ENCODE data around the gene CCNA2. TPM values are rescaled to one million over a fixed set of nuclear protein-coding genes. Genes with fewer than 3 reads are reported as not detected.
A peak's percentile ranks its signal among the peaks of the same experiment; 100 is the strongest.

CCNA2 gene
- total RNA-seq (1.4 TPM), polyA plus RNA-seq (ENCODE audit: insufficient read depth, low read depth, low replicate concordance) (0.71 TPM)
- long read RNA-seq, donor 1, transcript CCNA2-201 (8 exons, 2,797 nt) = major isoform, 11 of 17 reads
- long read RNA-seq, donor 1, partial matches to known transcripts = 6 of 17 reads
- long read RNA-seq, donor 1, other reads (novel, unspliced or antisense) = 0 of 17 reads
- long read RNA-seq, donor 2, transcript CCNA2-201 (8 exons, 2,797 nt) = major isoform, 11 of 58 reads
- long read RNA-seq, donor 2, partial matches to known transcripts = 38 of 58 reads
- long read RNA-seq, donor 2, other reads (novel, unspliced or antisense) = 9 of 58 reads
- long read RNA-seq, donor 3, transcript CCNA2-201 (8 exons, 2,797 nt) = major isoform, 9 of 9 reads
- long read RNA-seq, donor 3, partial matches to known transcripts = 0 of 9 reads
- long read RNA-seq, donor 3, other reads (novel, unspliced or antisense) = 0 of 9 reads
- long read RNA-seq, donor 4, transcript CCNA2-201 (8 exons, 2,797 nt) = major isoform, 10 of 10 reads
- long read RNA-seq, donor 4, partial matches to known transcripts = 0 of 10 reads
- long read RNA-seq, donor 4, other reads (novel, unspliced or antisense) = 0 of 10 reads
- long read RNA-seq, donor 5 = 0 reads
- long read RNA-seq, donor 6, transcript CCNA2-201 (8 exons, 2,797 nt) = major isoform, 5 of 5 reads
- long read RNA-seq, donor 6, partial matches to known transcripts = 0 of 5 reads
- long read RNA-seq, donor 6, other reads (novel, unspliced or antisense) = 0 of 5 reads
- long read RNA-seq, donor 7 = 0 reads
- long read RNA-seq, donor 8, transcript CCNA2-201 (8 exons, 2,797 nt) = major isoform, 7 of 7 reads
- long read RNA-seq, donor 8, partial matches to known transcripts = 0 of 7 reads
- long read RNA-seq, donor 8, other reads (novel, unspliced or antisense) = 0 of 7 reads
- long read RNA-seq, donor 9, partial matches to known transcripts = 5 of 8 reads
- long read RNA-seq, donor 9, other reads (novel, unspliced or antisense) = 0 of 8 reads
- long read RNA-seq, donor 10, partial matches to known transcripts = 0 of 2 reads
- long read RNA-seq, donor 10, other reads (novel, unspliced or antisense) = 0 of 2 reads

GRCh38 chr4:121823505-121824170 lies at the start of gene CCNA2:
Gene CCNA2, minus strand, starts transcription at chr4:121823883. Its CDS starts 255 bp downstream, at chr4:121823628.
- H3K27ac ChIP-seq (ENCODE audit: low read depth in 2 of 2, low read length in 2 of 2) = peak within 1 kb of the TSS in 1 of 2 donors; percentile 39
- H3K9ac ChIP-seq (ENCODE audit: low read length in 3 of 3) = peak within 1 kb of the TSS; percentile 44 to 93 (median 76)
- H3K9me3 ChIP-seq (ENCODE audit: control insufficient read depth in 2 of 3, insufficient read depth in 1 of 3, low read length in 3 of 3) = no peaks in the 10 kb centered on the region
- FAIRE-seq (peak; percentile 82), DNase-seq (peak; percentile 97 to 99 (median 98))
- H3K4me3 ChIP-seq (ENCODE audit: low read length in 3 of 3) = peak within 1 kb of the TSS; percentile 80 to 91 (median 89)
- H3K4me1 ChIP-seq (ENCODE audit: control insufficient read depth in 2 of 3, insufficient read depth in 2 of 3, low read depth in 1 of 3, low read length in 3 of 3) = peaks cover 0 to 6% (median 0%) of the 10 kb centered on the region in 3 donors
- no peaks in the 10 kb centered on the region for H3K27me3 ChIP-seq (ENCODE audit: control insufficient read depth, insufficient read depth, low read length)
- intact Hi-C loops (cut with DNase I) = no loop called here
- TF ChIP-seq CTCF (IDR thresholded peaks at IDR 0.05; ENCODE audit: borderline replicate concordance, extremely low read depth, insufficient read depth) = no peak
- H3K36me3 ChIP-seq (ENCODE audit: control insufficient read depth in 2 of 3, insufficient read depth in 3 of 3, low read length in 3 of 3) = peaks cover 0 to 2% (median 0%) of the 10 kb centered on the region in 3 donors

DNA sequence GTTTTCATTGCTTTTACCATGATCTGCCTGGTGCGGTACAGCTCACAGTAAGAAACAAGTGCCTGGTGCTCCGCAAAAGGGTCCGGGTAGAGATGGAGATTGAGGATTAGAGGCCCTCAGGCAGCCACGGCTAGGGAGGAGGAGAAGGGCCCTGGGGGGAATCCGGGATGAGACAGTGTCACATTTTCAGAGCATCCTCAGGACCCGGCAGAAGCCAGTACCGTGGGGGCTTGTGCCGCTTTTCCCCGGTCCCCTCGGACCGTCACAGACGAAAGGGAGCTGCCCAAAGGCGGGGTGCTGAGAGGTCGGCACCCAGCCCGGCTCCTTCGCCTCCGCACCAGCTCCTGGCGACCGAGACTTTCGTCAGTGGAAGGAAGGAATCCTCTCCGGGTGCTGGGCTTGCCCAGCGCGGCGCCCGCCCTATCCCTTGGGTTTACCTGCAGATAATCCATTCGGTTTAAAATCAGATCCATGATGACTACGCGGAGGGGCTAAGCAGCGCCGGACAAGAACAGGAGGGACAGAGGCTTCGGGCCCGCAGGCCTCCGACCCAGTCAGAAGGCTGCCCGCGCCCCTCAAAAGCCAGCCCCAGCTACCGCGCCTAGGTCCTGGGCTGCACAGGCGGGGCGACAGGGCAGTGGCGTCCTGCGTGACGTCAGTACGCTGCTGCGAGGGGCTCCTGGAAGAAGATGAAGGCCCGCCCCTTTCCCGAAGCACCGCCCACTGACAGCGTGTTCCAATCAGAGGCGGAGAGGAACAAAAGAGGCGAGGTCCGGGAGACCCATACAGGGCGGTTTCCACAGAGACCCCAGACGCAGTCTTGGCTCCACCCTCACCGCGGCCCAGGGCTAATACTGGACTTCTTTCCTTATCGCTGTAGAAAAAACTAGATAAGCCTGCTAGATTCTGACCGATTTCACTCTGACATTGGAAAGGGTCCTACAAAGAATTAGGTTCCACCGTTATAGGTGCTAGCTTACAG lies 46.4 kb upstream of the CCNA2 start, which contains the start of gene BBS7:
BBS7 (minus strand) TSS at position 634 of the 982 bp plus-strand sequence; CDS start at position 473, 161 bp downstream.
- H3K4me3 ChIP-seq (ENCODE audit: low read length in 3 of 3) = peak within 1 kb of the TSS; percentile 72 to 89 (median 86)
- TF ChIP-seq CTCF (IDR thresholded peaks at IDR 0.05; ENCODE audit: borderline replicate concordance, extremely low read depth, insufficient read depth) = no peak
- H3K4me1 ChIP-seq (ENCODE audit: control insufficient read depth in 2 of 3, insufficient read depth in 2 of 3, low read depth in 1 of 3, low read length in 3 of 3) = no peaks in the 10 kb centered on the region
- H3K9ac ChIP-seq (ENCODE audit: low read length in 3 of 3) = peak within 1 kb of the TSS; percentile 75 to 92 (median 89)
- H3K27ac ChIP-seq (ENCODE audit: low read depth in 2 of 2, low read length in 2 of 2) = peak within 1 kb of the TSS; percentile 75 to 93
- H3K9me3 ChIP-seq (ENCODE audit: control insufficient read depth in 2 of 3, insufficient read depth in 1 of 3, low read length in 3 of 3) = no peaks in the 10 kb centered on the region
- FAIRE-seq (peak; percentile 98), DNase-seq (peak; percentile 99)
- intact Hi-C loops (cut with DNase I) = no loop called here
- H3K27me3 ChIP-seq (ENCODE audit: control insufficient read depth, insufficient read depth, low read length) = no peaks in the 10 kb centered on the region
- peaks cover 0 to 3% (median 0%) of the 10 kb centered on the region in 3 donors for H3K36me3 ChIP-seq (ENCODE audit: control insufficient read depth in 2 of 3, insufficient read depth in 3 of 3, low read length in 3 of 3)
